Stimulated activated CD4-positive, alpha-beta T cell treated with anti-CD3 and anti-CD28 coated beads, Interleukin-1b, Interleukin-23, amount 100 ng/mL, for 48 hours (primary cell): Measurements from ENCODE around the gene RUNX1.

ENCODE experiments used
- DNase-seq: peaks from one replicate; pipeline ENCODE4 v3.0.0-alpha.2; 2020

Gene RUNX1

GRCh38 chr21:34939673-34940331 lies 109.3 kb downstream of the RUNX1 start:
- no peak for DNase-seq

GRCh38 chr21:34938089-34938764 lies 110.9 kb downstream of the RUNX1 start:
- DNase-seq: no peak

- no peak for DNase-seq
Measured at GRCh38 chr21:34936883-34937563, 112.1 kb downstream of the RUNX1 start.

- no peak for DNase-seq
Measured at GRCh38 chr21:34936371-34936789, 112.7 kb downstream of the RUNX1 start.

- no peak for DNase-seq
Measured at GRCh38 chr21:34935898-34936297, 113.2 kb downstream of the RUNX1 start.

GRCh38 chr21:34935452-34935851 lies 113.7 kb downstream of the RUNX1 start:
- DNase-seq: no peak

GRCh38 chr21:34934350-34934749 lies 114.8 kb downstream of the RUNX1 start:
- DNase-seq: no peak

GRCh38 chr21:34933609-34934335 lies 115.3 kb downstream of the RUNX1 start:
- peak; percentile 32 for DNase-seq

- DNase-seq: no peak
Measured at GRCh38 chr21:34932233-34932632, 116.9 kb downstream of the RUNX1 start.

GRCh38 chr21:34930971-34931370 lies 118.1 kb downstream of the RUNX1 start:
- DNase-seq: no peak

GRCh38 chr21:34928637-34929036 lies 120.5 kb downstream of the RUNX1 start:
- DNase-seq: no peak

- DNase-seq: no peak
Measured at GRCh38 chr21:34927992-34928391, 121.1 kb downstream of the RUNX1 start.

GRCh38 chr21:34926803-34927467 lies 122.2 kb downstream of the RUNX1 start:
- no peak for DNase-seq

GRCh38 chr21:34925597-34925996 lies 123.5 kb downstream of the RUNX1 start:
- no peak for DNase-seq

GRCh38 chr21:34924771-34925419 lies 124.2 kb downstream of the RUNX1 start:
- DNase-seq: no peak

GRCh38 chr21:34924194-34924593 lies 124.9 kb downstream of the RUNX1 start:
- DNase-seq: no peak

- DNase-seq: no peak
Measured at GRCh38 chr21:34923626-34924025, 125.5 kb downstream of the RUNX1 start.

- DNase-seq: no peak
Measured at GRCh38 chr21:34923202-34923601, 125.9 kb downstream of the RUNX1 start.

- DNase-seq: no peak
Measured at GRCh38 chr21:34922479-34922878, 126.6 kb downstream of the RUNX1 start.

- no peak for DNase-seq
Measured at GRCh38 chr21:34921151-34921550, 128.0 kb downstream of the RUNX1 start.

GRCh38 chr21:34919406-34919805 lies 129.7 kb downstream of the RUNX1 start:
- DNase-seq: no peak

GRCh38 chr21:34916446-34916845 lies 132.7 kb downstream of the RUNX1 start:
- no peak for DNase-seq
